KMS-11 (cell line): Measurements from ENCODE around the gene ADPRS.

Experiments used
- H2AFZ ChIP-seq: fragments of 200-600 bp; sonication (generic); 2 replicates; pipeline ENCODE4 v1.6.1; 2016; ENCODE audit warnings: antibody characterized with exemption, mixed run types, low read depth
- H3K27ac ChIP-seq: fragments of 200-600 bp; sonication (generic); 2 replicates; pipeline ENCODE4 v1.6.1; 2016; ENCODE audit warnings: mild to moderate bottlenecking, mixed run types
- H3K27me3 ChIP-seq: fragments of 200-600 bp; sonication (generic); 2 replicates; pipeline ENCODE4 v1.6.1; 2017; ENCODE audit warnings: mild to moderate bottlenecking, low read depth, mixed run types, moderate library complexity; ENCODE audit not compliant: insufficient read depth
- H3K36me3 ChIP-seq: fragments of 200-600 bp; sonication (generic); 2 replicates; pipeline ENCODE4 v1.6.1; 2017; ENCODE audit warnings: mild to moderate bottlenecking, mixed run types; ENCODE audit not compliant: insufficient read depth
- H3K4me1 ChIP-seq: fragments of 200-600 bp; sonication (generic); 2 replicates; pipeline ENCODE4 v1.6.1; 2016; ENCODE audit warnings: mild to moderate bottlenecking, low read depth, mixed run types; ENCODE audit not compliant: poor library complexity, severe bottlenecking
- H3K4me2 ChIP-seq: fragments of 200-600 bp; sonication (generic); 2 replicates; pipeline ENCODE4 v1.7.0; 2016; ENCODE audit warnings: mild to moderate bottlenecking, mixed run types
- H3K4me3 ChIP-seq: fragments of 200-600 bp; sonication (generic); IDR thresholded peaks from 2 replicates; pipeline ENCODE4 v1.6.1; 2017; ENCODE audit warnings: low read depth, low read length, mixed read lengths; ENCODE audit not compliant: insufficient read depth
- H3K79me2 ChIP-seq: fragments of 200-600 bp; sonication (generic); 2 replicates; pipeline ENCODE4 v1.6.1; 2016; ENCODE audit warnings: low read depth, mixed run types; ENCODE audit not compliant: insufficient read depth
- H3K9ac ChIP-seq: fragments of 200-600 bp; sonication (generic); 2 replicates; pipeline ENCODE4 v1.6.1; 2016; ENCODE audit warnings: mild to moderate bottlenecking, mixed run types
- H4K20me1 ChIP-seq: fragments of 200-600 bp; sonication (generic); 2 replicates; pipeline ENCODE4 v1.6.1; 2016; ENCODE audit warnings: mild to moderate bottlenecking, mixed run types; ENCODE audit not compliant: insufficient read depth
- TF ChIP-seq, protein P1 (sequence below): fragments of 200-600 bp; sonication (generic); conservative IDR thresholded peaks from 2 replicates; pipeline ENCODE4 v1.6.1; 2017; ENCODE audit warnings: low read depth, mild to moderate bottlenecking, antibody characterized with exemption, low read length, moderate library complexity, mixed read lengths

ADPRS gene

DNA sequence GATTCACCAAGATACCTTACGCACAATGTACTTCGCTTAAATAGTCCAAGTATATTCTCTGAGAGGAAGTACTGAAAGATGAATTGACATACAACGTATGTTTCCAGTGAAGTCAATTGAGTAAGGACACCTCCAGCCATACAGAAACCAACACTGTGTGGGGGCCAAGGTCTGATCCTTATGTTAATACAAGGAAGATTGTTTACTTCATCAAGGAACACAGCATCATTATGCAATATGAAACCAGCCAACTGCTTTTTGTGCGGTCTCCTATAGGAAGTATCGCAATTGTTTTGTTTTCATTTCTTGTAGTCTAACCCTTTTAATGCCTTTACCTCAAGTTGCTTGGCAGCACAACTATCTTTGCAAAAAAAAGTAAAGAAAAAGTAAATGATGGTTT, 33.0 kb upstream of the ADPRS start:
- H3K27ac ChIP-seq, result no peak overlapping the region

DNA sequence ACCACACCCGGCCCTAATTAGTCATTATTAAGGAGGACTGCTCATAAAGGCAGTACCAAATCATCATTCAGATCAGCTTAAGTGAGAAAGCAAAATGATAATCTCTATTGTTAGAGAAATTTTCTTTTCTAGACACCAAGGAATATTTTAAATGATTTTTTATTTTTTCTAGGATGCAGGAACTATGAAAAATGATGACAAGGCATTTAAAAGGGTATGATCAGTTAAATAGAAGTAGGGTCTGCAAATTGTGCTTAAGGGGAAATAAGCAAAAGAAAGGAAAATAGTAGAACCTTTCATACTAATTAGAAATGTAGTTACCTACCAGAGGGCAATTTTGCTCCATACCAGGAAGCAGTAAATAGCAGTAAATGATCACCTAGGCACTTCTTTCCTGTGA, 26.4 kb upstream of the ADPRS start:
- no peaks in the 10 kb centered on the region for H4K20me1 ChIP-seq
- no peaks in the 10 kb centered on the region for H3K27me3 ChIP-seq
- no peak overlapping the region for H3K27ac ChIP-seq
- H2AFZ ChIP-seq, result no peak overlapping the region
- no peak overlapping the region for H3K4me3 ChIP-seq
- H3K4me2 ChIP-seq, result no peak overlapping the region
- H3K36me3 ChIP-seq, result no peaks in the 10 kb centered on the region
- no peaks in the 10 kb centered on the region for H3K79me2 ChIP-seq
- TF ChIP-seq, protein P1, sequence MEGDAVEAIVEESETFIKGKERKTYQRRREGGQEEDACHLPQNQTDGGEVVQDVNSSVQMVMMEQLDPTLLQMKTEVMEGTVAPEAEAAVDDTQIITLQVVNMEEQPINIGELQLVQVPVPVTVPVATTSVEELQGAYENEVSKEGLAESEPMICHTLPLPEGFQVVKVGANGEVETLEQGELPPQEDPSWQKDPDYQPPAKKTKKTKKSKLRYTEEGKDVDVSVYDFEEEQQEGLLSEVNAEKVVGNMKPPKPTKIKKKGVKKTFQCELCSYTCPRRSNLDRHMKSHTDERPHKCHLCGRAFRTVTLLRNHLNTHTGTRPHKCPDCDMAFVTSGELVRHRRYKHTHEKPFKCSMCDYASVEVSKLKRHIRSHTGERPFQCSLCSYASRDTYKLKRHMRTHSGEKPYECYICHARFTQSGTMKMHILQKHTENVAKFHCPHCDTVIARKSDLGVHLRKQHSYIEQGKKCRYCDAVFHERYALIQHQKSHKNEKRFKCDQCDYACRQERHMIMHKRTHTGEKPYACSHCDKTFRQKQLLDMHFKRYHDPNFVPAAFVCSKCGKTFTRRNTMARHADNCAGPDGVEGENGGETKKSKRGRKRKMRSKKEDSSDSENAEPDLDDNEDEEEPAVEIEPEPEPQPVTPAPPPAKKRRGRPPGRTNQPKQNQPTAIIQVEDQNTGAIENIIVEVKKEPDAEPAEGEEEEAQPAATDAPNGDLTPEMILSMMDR, result no peak
- no peak overlapping the region for H3K9ac ChIP-seq
- no peaks in the 10 kb centered on the region for H3K4me1 ChIP-seq

More for the DNA sequence above, 33.0 kb upstream of the ADPRS start:
- H3K4me3 ChIP-seq, result no peak overlapping the region
- no peaks in the 10 kb centered on the region for H3K79me2 ChIP-seq
- no peaks in the 10 kb centered on the region for H3K27me3 ChIP-seq
- no peak overlapping the region for H3K4me2 ChIP-seq
- no peaks in the 10 kb centered on the region for H4K20me1 ChIP-seq
- TF ChIP-seq, protein P1, result no peak
- H3K36me3 ChIP-seq, result no peaks in the 10 kb centered on the region
- no peak overlapping the region for H2AFZ ChIP-seq
- no peak overlapping the region for H3K9ac ChIP-seq
- H3K4me1 ChIP-seq, result no peaks in the 10 kb centered on the region

DNA sequence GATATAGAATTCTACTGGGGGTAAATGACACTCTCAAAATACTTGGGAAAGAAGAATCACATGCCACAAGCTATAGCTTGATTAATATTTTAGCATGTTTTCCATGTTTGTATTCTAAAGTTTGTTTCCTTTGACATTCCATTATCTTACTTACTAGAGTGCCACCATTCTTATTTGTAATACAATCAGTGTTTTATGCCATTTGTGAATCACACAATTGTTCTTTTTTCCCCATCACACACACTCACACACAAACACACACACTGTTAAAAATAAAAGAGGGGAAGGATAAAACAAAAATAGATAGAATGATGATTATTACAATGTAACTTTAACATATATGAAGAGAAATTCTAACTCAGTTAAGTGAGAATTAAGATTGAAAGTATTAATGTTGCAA, 20.8 kb upstream of the ADPRS start:
- Histone ChIP-seq H3K27me3 (no peaks in the 10 kb centered on the region), H4K20me1 (no peaks in the 10 kb centered on the region), H3K79me2 (no peaks in the 10 kb centered on the region), H3K4me1 (no peaks in the 10 kb centered on the region), H3K4me2 (no peak overlapping the region), H3K27ac (no peak overlapping the region), H3K4me3 (no peak overlapping the region), H3K36me3 (no peaks in the 10 kb centered on the region), H3K9ac (no peak overlapping the region), H2AFZ (no peak overlapping the region)
- TF ChIP-seq, protein P1, result no peak

DNA sequence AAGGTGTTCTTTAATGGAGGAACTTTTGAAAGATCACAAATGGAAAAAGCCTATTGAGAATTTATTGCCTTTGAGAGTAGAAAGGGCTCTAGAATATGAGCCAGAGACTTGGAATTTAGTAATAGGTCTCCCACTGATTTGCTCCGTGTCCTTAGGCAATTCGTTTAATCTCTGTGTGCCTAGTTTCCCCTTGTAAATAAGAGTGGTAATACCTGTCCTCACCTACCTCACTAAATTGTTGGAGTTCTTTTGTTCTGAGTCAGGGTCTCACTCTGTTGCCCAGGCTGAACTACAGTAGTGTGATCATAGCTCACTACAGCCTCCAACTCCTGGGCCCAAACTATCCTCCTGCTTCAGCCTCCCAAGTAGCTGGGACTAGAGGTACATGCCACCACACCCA, 19.8 kb upstream of the ADPRS start:
- H3K4me3 ChIP-seq, result no peak overlapping the region
- H3K36me3 ChIP-seq, result no peaks in the 10 kb centered on the region
- H3K4me2 ChIP-seq, result no peak overlapping the region
- no peaks in the 10 kb centered on the region for H4K20me1 ChIP-seq
- H3K27me3 ChIP-seq, result no peaks in the 10 kb centered on the region
- no peak overlapping the region for H2AFZ ChIP-seq
- H3K4me1 ChIP-seq, result no peaks in the 10 kb centered on the region
- TF ChIP-seq, protein P1, result no peak
- no peak overlapping the region for H3K27ac ChIP-seq
- H3K79me2 ChIP-seq, result no peaks in the 10 kb centered on the region
- no peak overlapping the region for H3K9ac ChIP-seq
